ENCODE data around the gene CA12. TPM values are rescaled to one million over a fixed set of nuclear protein-coding genes. Genes with fewer than 3 reads are reported as not detected.

The CA12 gene
- total RNA-seq, 1 donor from 2014 or later = 8.9 TPM

DNA sequence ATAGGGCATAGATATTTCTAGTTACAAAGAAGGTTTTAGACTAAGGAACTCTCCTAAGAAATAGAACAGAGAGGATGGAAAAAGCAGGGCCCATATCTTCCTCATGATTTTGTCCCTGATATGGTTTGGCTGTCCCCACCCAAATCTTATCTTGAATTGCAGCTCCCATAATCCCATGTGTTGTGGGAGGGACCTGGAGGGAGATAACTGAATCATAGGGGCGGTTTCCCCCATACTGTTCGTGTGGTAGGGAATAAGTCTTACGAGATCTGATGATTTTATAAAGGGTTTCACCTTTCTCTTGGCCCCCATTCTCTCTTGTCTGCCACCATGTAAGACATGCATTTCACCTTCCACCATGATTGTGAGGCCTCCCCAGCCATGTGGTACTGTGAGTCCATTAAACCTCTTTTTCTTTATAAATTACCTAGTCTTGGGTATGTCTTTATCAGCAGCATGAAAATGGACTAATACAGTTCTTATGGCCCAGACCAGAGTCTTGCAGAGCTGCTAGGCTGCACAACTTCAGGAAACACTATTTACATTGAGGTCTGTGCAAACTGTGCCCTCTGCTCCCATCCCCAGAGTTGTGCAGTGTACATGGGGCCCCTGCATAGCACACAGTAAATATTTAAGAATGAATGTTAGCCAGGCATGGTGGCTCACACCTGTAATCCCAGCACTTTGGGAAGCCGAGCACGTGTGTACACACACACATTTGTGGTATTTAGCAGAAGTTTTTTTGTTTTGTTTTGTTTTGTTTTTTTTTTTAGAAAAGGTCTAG, 20.3 kb upstream of the CA12 start:
- DNase-seq = no peak

GRCh38 chr15:63401078-63401477, 19.4 kb upstream of the CA12 start:
- no peak for DNase-seq

- DNase-seq = no peak
These were observed 16.8 kb upstream of the CA12 start for GRCh38 chr15:63398456-63398855.

GRCh38 chr15:63396152-63396928, 14.7 kb upstream of the CA12 start:
- no peak for DNase-seq

- DNase-seq = no peak
These were observed 14.1 kb upstream of the CA12 start for GRCh38 chr15:63395730-63396151.

DNA sequence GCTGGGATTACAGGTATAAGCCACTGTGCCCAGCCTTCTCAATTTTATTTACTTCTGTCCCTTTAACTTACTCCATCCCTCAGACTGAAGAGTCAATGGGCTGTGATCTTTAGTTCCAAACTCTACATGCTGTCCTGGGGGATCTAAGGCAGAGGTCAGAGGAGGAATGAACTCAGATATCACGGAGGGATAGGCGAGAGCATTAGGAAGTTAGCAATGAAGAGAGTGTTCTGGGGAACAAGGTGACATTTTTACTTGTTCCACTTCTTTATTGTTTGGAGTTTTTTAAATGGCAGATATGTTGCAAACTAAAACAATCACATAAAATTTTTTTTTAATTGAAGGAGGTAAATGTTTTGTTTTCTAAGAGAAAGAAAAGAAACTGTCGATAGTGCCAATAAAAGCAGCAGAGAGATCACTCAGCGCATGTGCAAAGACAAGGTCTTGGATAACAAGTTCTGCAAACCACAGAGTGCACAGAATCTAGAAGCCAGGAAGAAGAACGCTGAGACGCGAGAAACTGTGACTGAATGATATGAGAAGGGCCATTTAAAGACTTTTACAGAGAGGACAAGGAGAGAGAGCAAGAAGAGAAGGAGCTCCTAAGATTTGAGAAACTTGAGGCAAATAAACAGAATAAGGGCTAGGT, 10.8 kb upstream of the CA12 start:
- no peak for DNase-seq

GRCh38 chr15:63391669-63392360, 10.2 kb upstream of the CA12 start:
- DNase-seq = no peak

DNA sequence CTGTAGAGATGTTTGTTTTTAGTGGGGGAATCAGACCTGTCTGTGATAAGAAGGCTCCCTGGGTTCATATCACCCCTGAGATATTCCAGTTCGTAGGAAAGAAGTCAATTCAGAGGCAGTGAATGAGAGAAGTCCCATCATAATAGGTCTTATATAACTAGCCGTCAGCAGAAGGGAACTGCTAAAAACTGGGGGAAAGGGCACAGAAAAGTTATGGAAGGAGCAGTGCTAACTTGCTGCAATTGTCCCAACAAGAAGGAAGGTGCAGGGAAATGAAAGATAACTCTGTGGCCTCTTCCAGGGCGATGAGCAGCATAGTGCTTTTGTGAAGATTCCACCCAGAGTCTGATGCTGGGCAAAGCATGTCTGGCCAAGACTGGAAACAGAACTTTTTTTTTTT, 9.0 kb upstream of the CA12 start:
- no peak for DNase-seq

- no peak for DNase-seq
These were observed 8.4 kb upstream of the CA12 start for GRCh38 chr15:63389902-63390670.

GRCh38 chr15:63388511-63388910, 6.9 kb upstream of the CA12 start:
- no peak for DNase-seq

DNA sequence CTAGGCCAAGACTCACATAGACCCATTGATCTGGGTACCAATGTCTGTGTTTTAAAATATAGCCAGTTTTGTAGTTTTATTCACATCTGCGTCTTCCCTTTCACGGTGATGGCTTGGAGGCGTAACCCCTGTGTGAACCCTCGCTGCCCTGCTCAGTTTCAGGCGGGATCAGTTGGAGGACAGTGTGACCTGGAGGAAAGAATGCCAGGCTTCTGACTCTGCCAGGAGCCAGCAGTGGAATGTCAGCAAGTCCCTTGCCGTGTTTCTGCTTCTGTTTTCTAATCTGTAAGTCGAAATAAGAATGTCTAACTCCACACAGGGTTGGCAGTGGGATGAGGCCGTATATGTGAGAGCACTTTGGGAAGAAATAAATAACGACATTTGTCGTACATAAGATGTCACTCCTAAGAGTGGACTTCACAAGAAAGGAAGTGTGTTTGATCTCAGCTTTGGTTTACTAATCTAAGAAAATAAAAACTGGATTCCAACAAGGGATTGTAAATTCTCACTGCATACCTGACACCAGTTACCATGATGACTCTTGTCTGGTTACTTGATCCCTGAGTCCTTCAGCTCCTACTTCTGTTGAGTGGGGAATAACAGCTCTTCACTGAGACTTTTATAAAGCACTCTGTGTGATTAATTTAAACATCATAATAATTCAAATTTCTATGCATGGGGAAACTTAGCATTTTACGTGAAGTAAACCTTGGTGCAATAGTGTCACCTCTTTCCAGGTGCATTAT, 6.3 kb upstream of the CA12 start:
- no peak for DNase-seq

GRCh38 chr15:63385911-63386531, 4.4 kb upstream of the CA12 start:
- no peak for DNase-seq

GRCh38 chr15:63384906-63385305, 3.3 kb upstream of the CA12 start:
- DNase-seq = no peak

GRCh38 chr15:63382966-63383710, 1.5 kb upstream of the CA12 start:
- DNase-seq = no peak

DNA sequence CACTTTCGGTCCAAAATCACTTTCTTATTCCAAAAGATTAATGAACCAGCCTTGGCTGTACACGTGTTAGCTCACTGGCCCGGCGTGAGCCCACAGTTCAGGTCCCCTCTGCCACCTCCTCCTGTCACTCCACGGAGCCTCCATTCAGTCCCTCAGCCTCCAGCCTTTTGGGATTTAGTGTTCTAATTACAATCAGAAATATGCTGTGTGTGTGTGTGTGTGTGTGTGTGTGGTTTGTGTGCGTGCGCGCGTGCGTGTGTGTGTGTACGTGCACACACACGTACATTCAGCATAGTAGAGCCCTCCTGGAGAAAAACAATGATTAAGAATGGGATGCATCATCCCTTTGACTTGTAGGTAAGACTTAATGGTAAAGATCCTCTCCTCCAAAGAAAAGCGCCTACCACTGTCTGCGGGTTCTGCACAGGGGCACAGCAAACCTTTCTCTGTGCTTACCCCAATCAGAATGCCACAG, 801 bp downstream of the CA12 start:
- DNase-seq = no peak

- DNase-seq = no peak
These were observed 1.4 kb downstream of the CA12 start for GRCh38 chr15:63380151-63380807.

- no peak for DNase-seq
These were observed 2.0 kb downstream of the CA12 start for GRCh38 chr15:63379492-63380150.

DNA sequence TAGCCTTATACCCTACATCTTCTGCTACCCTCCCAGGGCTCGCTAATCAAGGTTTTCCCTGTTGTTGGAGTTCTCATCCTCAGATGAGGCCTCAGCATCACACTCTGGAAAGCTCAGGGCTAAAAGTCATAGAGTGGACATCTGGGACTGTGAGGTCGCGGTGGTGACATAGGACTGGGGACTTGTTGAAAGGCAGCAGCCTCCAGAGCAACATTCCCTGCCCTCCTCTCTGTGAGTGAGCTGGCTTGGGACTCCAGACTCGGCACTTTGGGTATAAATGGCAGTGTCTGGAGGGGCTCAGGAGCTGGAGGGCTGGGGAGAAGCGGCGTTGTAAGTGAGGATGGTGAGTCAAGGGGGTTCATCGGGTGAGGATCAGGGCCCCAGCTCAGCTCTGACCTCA, 2.7 kb downstream of the CA12 start:
- DNase-seq = no peak

Measured in tongue (tissue), 2 donors.